Measurements from ENCODE around the gene ZNF428.

- no peak for TF ChIP-seq POLR2A (IDR thresholded peaks at IDR 0.05)
- TF ChIP-seq CTCF (IDR thresholded peaks at IDR 0.05) = no peak
These were observed 7.6 kb downstream of the ZNF428 start, which contains the start of gene SRRM5 for GRCh38 chr19:43611788-43612187.

Measured in thyroid gland (tissue), 4 donors.